HFFc6 (cell line): ENCODE measurements around the gene SUPT4H1. TPM values are rescaled to one million over a fixed set of nuclear protein-coding genes. Genes with fewer than 3 reads are reported as not detected.

Experiments
- DNase-seq: peaks from one replicate; pipeline ENCODE4 v3.0.0-alpha.2; 2018
- H3K27ac Mint-ChIP-seq: 2 replicates; pipeline ENCODE4 v1.8.0; 2020; ENCODE audit warnings: mild to moderate bottlenecking, mixed read lengths
- H3K27me3 Mint-ChIP-seq: 2 replicates; pipeline ENCODE4 v1.8.0; 2021; ENCODE audit warnings: mild to moderate bottlenecking, moderate library complexity, mixed read lengths; ENCODE audit not compliant: insufficient read depth
- H3K36me3 Mint-ChIP-seq: 2 replicates; pipeline ENCODE4 v1.8.0; 2021; ENCODE audit warnings: low read depth, mixed read lengths
- H3K4me1 Mint-ChIP-seq: 2 replicates; pipeline ENCODE4 v1.8.0; 2020; ENCODE audit warnings: low read depth, mixed read lengths
- H3K4me3 Mint-ChIP-seq: 2 replicates; pipeline ENCODE4 v1.8.0; 2020; ENCODE audit warnings: mild to moderate bottlenecking, moderate library complexity, mixed read lengths
- H3K9me3 Mint-ChIP-seq: 2 replicates; pipeline ENCODE4 v1.8.0; 2020; ENCODE audit warnings: mild to moderate bottlenecking, mixed read lengths
- total RNA-seq, 6 experiments: library from RNA; stranded (reverse); fragmentation: NEBNext Ultra II Directional; extraction: Animal tissue kit (Norgen Biotek cat#: 25700); gene quantifications; 2 replicates in 1 of 6; 3 replicates in 5 of 6; pipeline ENCODE4 v1.2.3, GENCODE V29; 2021
- TF ChIP-seq, protein P1 (sequence below): fragments of 200-600 bp; sonication (generic); IDR thresholded peaks from 2 replicates; pipeline ENCODE4 v1.5.0; 2021; ENCODE audit warnings: antibody characterized with exemption, mild to moderate bottlenecking

SUPT4H1 gene
- total RNA-seq, 6 experiments from 2014 or later = 95.6 to 110 (median 105) TPM

GRCh38 chr17:58370309-58370708 is 18.3 kb upstream of the SUPT4H1 start:
- H3K4me3 Mint-ChIP-seq = no peak overlapping the region
- DNase-seq = no peak
- TF ChIP-seq, protein P1, sequence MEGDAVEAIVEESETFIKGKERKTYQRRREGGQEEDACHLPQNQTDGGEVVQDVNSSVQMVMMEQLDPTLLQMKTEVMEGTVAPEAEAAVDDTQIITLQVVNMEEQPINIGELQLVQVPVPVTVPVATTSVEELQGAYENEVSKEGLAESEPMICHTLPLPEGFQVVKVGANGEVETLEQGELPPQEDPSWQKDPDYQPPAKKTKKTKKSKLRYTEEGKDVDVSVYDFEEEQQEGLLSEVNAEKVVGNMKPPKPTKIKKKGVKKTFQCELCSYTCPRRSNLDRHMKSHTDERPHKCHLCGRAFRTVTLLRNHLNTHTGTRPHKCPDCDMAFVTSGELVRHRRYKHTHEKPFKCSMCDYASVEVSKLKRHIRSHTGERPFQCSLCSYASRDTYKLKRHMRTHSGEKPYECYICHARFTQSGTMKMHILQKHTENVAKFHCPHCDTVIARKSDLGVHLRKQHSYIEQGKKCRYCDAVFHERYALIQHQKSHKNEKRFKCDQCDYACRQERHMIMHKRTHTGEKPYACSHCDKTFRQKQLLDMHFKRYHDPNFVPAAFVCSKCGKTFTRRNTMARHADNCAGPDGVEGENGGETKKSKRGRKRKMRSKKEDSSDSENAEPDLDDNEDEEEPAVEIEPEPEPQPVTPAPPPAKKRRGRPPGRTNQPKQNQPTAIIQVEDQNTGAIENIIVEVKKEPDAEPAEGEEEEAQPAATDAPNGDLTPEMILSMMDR = no peak
- H3K4me1 Mint-ChIP-seq = no peaks in the 10 kb centered on the region
- H3K9me3 Mint-ChIP-seq = no peaks in the 10 kb centered on the region
- H3K36me3 Mint-ChIP-seq = no peaks in the 10 kb centered on the region
- H3K27me3 Mint-ChIP-seq = peaks cover 50% of the 10 kb centered on the region
- H3K27ac Mint-ChIP-seq = no peak overlapping the region

- Mint-ChIP-seq H3K36me3 (no peaks in the 10 kb centered on the region), H3K27me3 (peaks cover 50% of the 10 kb centered on the region), H3K4me3 (no peak overlapping the region), H3K4me1 (no peaks in the 10 kb centered on the region), H3K9me3 (no peaks in the 10 kb centered on the region), H3K27ac (no peak overlapping the region)
- TF ChIP-seq, protein P1 = no peak
- no peak for DNase-seq
These were observed 17.4 kb upstream of the SUPT4H1 start for GRCh38 chr17:58369214-58370031.

DNA sequence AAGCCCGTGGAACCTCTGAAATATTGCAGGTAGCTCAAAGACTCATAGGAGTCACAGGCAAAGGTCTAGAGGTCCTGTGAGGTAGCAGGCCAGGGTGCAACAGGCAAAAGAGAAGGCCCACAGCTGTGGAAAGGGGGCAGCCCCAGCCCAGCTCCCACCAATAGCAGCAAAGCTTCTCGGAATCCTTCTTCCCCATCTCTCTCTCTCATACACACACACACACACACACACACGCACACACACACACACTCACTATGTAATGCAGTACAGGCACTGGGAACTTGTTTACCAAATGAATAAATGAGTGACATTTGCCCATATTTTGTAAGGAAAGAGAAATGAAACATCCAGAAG is 16.8 kb upstream of the SUPT4H1 start:
- Mint-ChIP-seq H3K4me1 (no peaks in the 10 kb centered on the region), H3K9me3 (no peaks in the 10 kb centered on the region), H3K27ac (no peak overlapping the region), H3K36me3 (no peaks in the 10 kb centered on the region), H3K27me3 (peaks cover 53% of the 10 kb centered on the region), H3K4me3 (no peak overlapping the region)
- TF ChIP-seq, protein P1 = no peak
- no peak for DNase-seq

GRCh38 chr17:58367461-58367860 is 15.5 kb upstream of the SUPT4H1 start:
- Mint-ChIP-seq H3K27me3 (peaks cover 58% of the 10 kb centered on the region), H3K36me3 (no peaks in the 10 kb centered on the region), H3K4me1 (no peaks in the 10 kb centered on the region), H3K27ac (no peak overlapping the region), H3K4me3 (no peak overlapping the region), H3K9me3 (no peaks in the 10 kb centered on the region)
- DNase-seq = no peak
- TF ChIP-seq, protein P1 = no peak

GRCh38 chr17:58365980-58366595 is 14.1 kb upstream of the SUPT4H1 start:
- H3K27ac Mint-ChIP-seq = no peak overlapping the region
- TF ChIP-seq, protein P1 = no peak

More at GRCh38 chr17:58365980-58366595, 14.1 kb upstream of the SUPT4H1 start:
- Mint-ChIP-seq H3K9me3 (no peaks in the 10 kb centered on the region), H3K27me3 (peaks cover 65% of the 10 kb centered on the region), H3K4me1 (no peaks in the 10 kb centered on the region), H3K4me3 (no peak overlapping the region), H3K36me3 (no peaks in the 10 kb centered on the region)
- DNase-seq = no peak
